RWPE2 (cell line): ENCODE measurements around the gene OMP.

Experiments
- ATAC-seq: fragments of 200-7000 bp; cut with Tn5 transposase; 3 replicates; pipeline ENCODE4 v1.9.1; 2021; ENCODE audit warnings: low read depth
- DNase-seq: peaks from one replicate; pipeline ENCODE4 v3.0.0-alpha.2; 2020; ENCODE audit warnings: low spot score
- H3K27ac ChIP-seq: fragments of 450-650 bp; 2 replicates; pipeline ENCODE4 v1.5.1; 2017; ENCODE audit warnings: mild to moderate bottlenecking; ENCODE audit not compliant: poor library complexity, severe bottlenecking
- H3K27me3 ChIP-seq: fragments of 250-450 bp; sonication (Bioruptor Pico); 2 replicates; pipeline ENCODE4 v1.5.1; 2021; ENCODE audit warnings: mild to moderate bottlenecking, moderate library complexity; ENCODE audit not compliant: insufficient read depth, poor library complexity, severe bottlenecking
- H3K36me3 ChIP-seq: fragments of 250-450 bp; sonication (Bioruptor Pico); 2 replicates; pipeline ENCODE4 v1.5.1; 2020; ENCODE audit warnings: low read depth, mild to moderate bottlenecking, moderate library complexity
- H3K4me1 ChIP-seq: fragments of 250-450 bp; sonication (Bioruptor Pico); 2 replicates; pipeline ENCODE4 v1.5.1; 2021; ENCODE audit warnings: mild to moderate bottlenecking, moderate library complexity; ENCODE audit not compliant: insufficient read depth, poor library complexity, severe bottlenecking
- H3K4me3 ChIP-seq: fragments of 250-450 bp; sonication (Bioruptor Pico); 2 replicates; pipeline ENCODE4 v1.5.1; 2021; ENCODE audit warnings: mild to moderate bottlenecking, moderate library complexity; ENCODE audit not compliant: severe bottlenecking
- H3K9me3 ChIP-seq: fragments of 250-450 bp; sonication (Bioruptor Pico); 2 replicates; pipeline ENCODE4 v1.5.1; 2021; ENCODE audit warnings: mild to moderate bottlenecking, moderate library complexity; ENCODE audit not compliant: severe bottlenecking
- TF ChIP-seq, protein P1 (sequence below): fragments of 450-650 bp; IDR thresholded peaks from one replicate; pipeline ENCODE4 v1.5.1; 2017; ENCODE audit warnings: mild to moderate bottlenecking, moderate library complexity; ENCODE audit not compliant: poor library complexity, severe bottlenecking

OMP gene

DNA sequence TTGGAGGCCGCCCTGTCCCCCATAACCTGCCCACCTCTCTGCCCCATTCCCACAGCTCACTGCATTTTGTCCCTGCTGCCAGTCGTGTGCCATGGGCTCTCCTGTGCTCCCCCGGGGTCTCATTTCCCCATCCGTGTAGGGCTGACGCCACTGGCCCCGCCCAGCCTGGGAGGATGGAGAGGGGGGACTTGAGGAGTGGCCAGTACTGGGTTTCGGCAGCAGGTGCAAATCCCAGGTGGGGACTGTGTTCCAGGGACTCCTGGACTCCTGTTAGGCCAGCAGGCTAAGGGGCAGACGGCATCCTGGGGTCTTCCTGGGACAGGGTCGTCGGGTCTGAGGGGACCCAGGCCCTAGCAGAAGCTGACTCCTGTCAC lies 24.2 kb downstream of the OMP start:
- no peak overlapping the region for H3K4me3 ChIP-seq

GRCh38 chr11:77127235-77127911 lies 24.7 kb downstream of the OMP start:
- peak overlapping the region; percentile 24 for H3K4me3 ChIP-seq
- H3K27ac ChIP-seq: no peak overlapping the region
- H3K27me3 ChIP-seq: no peaks in the 10 kb centered on the region
- TF ChIP-seq, protein P1, sequence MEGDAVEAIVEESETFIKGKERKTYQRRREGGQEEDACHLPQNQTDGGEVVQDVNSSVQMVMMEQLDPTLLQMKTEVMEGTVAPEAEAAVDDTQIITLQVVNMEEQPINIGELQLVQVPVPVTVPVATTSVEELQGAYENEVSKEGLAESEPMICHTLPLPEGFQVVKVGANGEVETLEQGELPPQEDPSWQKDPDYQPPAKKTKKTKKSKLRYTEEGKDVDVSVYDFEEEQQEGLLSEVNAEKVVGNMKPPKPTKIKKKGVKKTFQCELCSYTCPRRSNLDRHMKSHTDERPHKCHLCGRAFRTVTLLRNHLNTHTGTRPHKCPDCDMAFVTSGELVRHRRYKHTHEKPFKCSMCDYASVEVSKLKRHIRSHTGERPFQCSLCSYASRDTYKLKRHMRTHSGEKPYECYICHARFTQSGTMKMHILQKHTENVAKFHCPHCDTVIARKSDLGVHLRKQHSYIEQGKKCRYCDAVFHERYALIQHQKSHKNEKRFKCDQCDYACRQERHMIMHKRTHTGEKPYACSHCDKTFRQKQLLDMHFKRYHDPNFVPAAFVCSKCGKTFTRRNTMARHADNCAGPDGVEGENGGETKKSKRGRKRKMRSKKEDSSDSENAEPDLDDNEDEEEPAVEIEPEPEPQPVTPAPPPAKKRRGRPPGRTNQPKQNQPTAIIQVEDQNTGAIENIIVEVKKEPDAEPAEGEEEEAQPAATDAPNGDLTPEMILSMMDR: peak; percentile 95
- no peaks in the 10 kb centered on the region for H3K9me3 ChIP-seq
- ATAC-seq (peak; percentile 64), DNase-seq (no peak)
- H3K36me3 ChIP-seq: no peaks in the 10 kb centered on the region
- H3K4me1 ChIP-seq: no peaks in the 10 kb centered on the region

More for the DNA sequence above, 24.2 kb downstream of the OMP start:
- no peaks in the 10 kb centered on the region for H3K36me3 ChIP-seq
- DNase-seq (no peak), ATAC-seq (peak; percentile 11; the same call in 1 of the 3 replicates)
- no peaks in the 10 kb centered on the region for H3K4me1 ChIP-seq
- TF ChIP-seq, protein P1: no peak
- H3K27ac ChIP-seq: no peak overlapping the region
- no peaks in the 10 kb centered on the region for H3K9me3 ChIP-seq
- H3K27me3 ChIP-seq: no peaks in the 10 kb centered on the region

GRCh38 chr11:77127920-77128691 lies 25.5 kb downstream of the OMP start, which contains the start of gene MYO7A:
MYO7A (plus strand) TSS chr11:77128246; CDS start chr11:77130635, 2,389 bp downstream.
- DNase-seq (no peak), ATAC-seq (0 out of 3 replicates have a peak, but pooled peaks have one; percentile 5)
- peak within 1 kb of the TSS; percentile 24 for H3K4me3 ChIP-seq
- no peaks in the 10 kb centered on the region for H3K4me1 ChIP-seq
- TF ChIP-seq, protein P1: no peak
- no peaks in the 10 kb centered on the region for H3K36me3 ChIP-seq
- no peaks in the 10 kb centered on the region for H3K9me3 ChIP-seq
- H3K27ac ChIP-seq: no peak within 1 kb of the TSS
- no peaks in the 10 kb centered on the region for H3K27me3 ChIP-seq

- Histone ChIP-seq H3K9me3 (no peaks in the 10 kb centered on the region), H3K27ac (no peak overlapping the region), H3K4me3 (no peak overlapping the region), H3K27me3 (no peaks in the 10 kb centered on the region), H3K4me1 (no peaks in the 10 kb centered on the region), H3K36me3 (no peaks in the 10 kb centered on the region)
- DNase-seq (no peak), ATAC-seq (no peak)
- TF ChIP-seq, protein P1: no peak
These were observed 26.6 kb downstream of the OMP start for GRCh38 chr11:77129069-77129841.
